ENCODE data around the gene PIWIL4. TPM values are rescaled to one million over a fixed set of nuclear protein-coding genes. Genes with fewer than 3 reads are reported as not detected.

The PIWIL4 gene
- total and polyA plus RNA-seq, 2 of the 8 experiments (the other 6 are each of a cell fraction or from before 2014, with no cell fraction given), result 0.51 to 0.52 TPM

GRCh38 chr11:94545264-94546161 lies 21.7 kb upstream of the PIWIL4 start:
- Histone ChIP-seq H3K79me2 (ENCODE audit: control insufficient read depth in 1 of 2, insufficient read depth in 2 of 2, low read length in 2 of 2) (no peaks in the 10 kb centered on the region), H4K8ac (ENCODE audit: extremely low read depth, insufficient read depth, low read length) (peak overlapping the region; percentile 78), H2BK5ac (ENCODE audit: low read depth, low read length) (no peak overlapping the region), H3K23me2 (ENCODE audit: low read depth, low read length) (peaks cover 18% of the 10 kb centered on the region), H4K20me1 (replicated peaks in 1 of 2; ENCODE audit: control insufficient read depth in 1 of 2, insufficient read depth in 2 of 2, low read length in 2 of 2) (peaks cover 0 to 3% of the 10 kb centered on the region in 2 experiments), H2BK120ac (replicated peaks; ENCODE audit: low read depth, low read length) (no peak overlapping the region), H3K4me2 (ENCODE audit: insufficient read depth in 1 of 2, low read depth in 2 of 2, low read length in 2 of 2) (peak overlapping the region; percentile 68 to 87), H3K27me3 (replicated peaks in 1 of 4; ENCODE audit: control insufficient read depth in 3 of 4, extremely low read depth in 1 of 4, insufficient read depth in 3 of 4, low read length in 3 of 4) (peaks cover 6 to 20% (median 18%) of the 10 kb centered on the region in 4 experiments), H2AK5ac (ENCODE audit: low read depth, low read length) (no peak overlapping the region), H3K4me1 (replicated peaks in 1 of 4; ENCODE audit: control insufficient read depth in 3 of 4, insufficient read depth in 4 of 4, low read length in 3 of 4) (peaks cover 5 to 9% (median 8%) of the 10 kb centered on the region in 4 experiments; a peak in 6 of 7 replicates), H2BK20ac (ENCODE audit: low read length) (no peak overlapping the region), H2BK12ac (ENCODE audit: low read depth, low read length) (peak overlapping the region; percentile 30; the same call in 1 of the 2 replicates), H3K14ac (ENCODE audit: insufficient read length) (no peak overlapping the region), H3K27ac (ENCODE audit: low read depth, low read length) (no peak overlapping the region), H3K79me1 (ENCODE audit: low read depth, low read length) (0 out of 2 replicates have a peak, but pooled peaks cover 2% of the 10 kb centered on the region), H3K9ac (replicated peaks in 1 of 4; ENCODE audit: extremely low read depth in 1 of 4, low read depth in 3 of 4, low read length in 3 of 4) (peak overlapping the region in 2 of 4 experiments; percentile 6 to 9; a peak in 2 of 7 replicates), H3K56ac (replicated peaks; ENCODE audit: insufficient read length, low read depth, low read length) (no peak overlapping the region), H3K4ac (replicated peaks; ENCODE audit: insufficient read length, low read depth, low read length) (no peak overlapping the region), H4K5ac (ENCODE audit: insufficient read length, low read depth, low read length) (no peak overlapping the region), H2BK15ac (ENCODE audit: low read length) (no peak overlapping the region; the same call in 1 of the 2 replicates), H3K4me3 (ENCODE audit: extremely low read depth in 1 of 4, insufficient read depth in 2 of 4, low read depth in 3 of 4, low read length in 4 of 4) (peak overlapping the region; percentile 50 to 75 (median 57)), H3K9me3 (ENCODE audit: insufficient read depth in 2 of 2, low read depth in 1 of 2, low read length in 1 of 2) (no peaks in the 10 kb centered on the region), H3K23ac (ENCODE audit: insufficient read length) (no peak overlapping the region), H3K36me3 (ENCODE audit: control insufficient read depth in 2 of 4, insufficient read depth in 4 of 4, low read length in 3 of 4) (no peaks in the 10 kb centered on the region), H3K18ac (ENCODE audit: extremely low read depth, low read length) (peak overlapping the region; percentile 49; the same call in 1 of the 2 replicates), H2AFZ (ENCODE audit: low read length) (no peak overlapping the region; the same call in 1 of the 2 replicates), H4K91ac (replicated peaks; ENCODE audit: insufficient read length, low read length) (no peak overlapping the region)
- 40% methylated on average over 54 of the region's 54 CpGs; no CpG with 5 or more reads in 1 of the 2 experiments for WGBS, 2 experiments (ENCODE audit: extremely low coverage in 1 of 2, insufficient coverage in 1 of 2, insufficient read length in 1 of 2, insufficient replicate concordance in 2 of 2, low coverage in 1 of 2, low lambda C conversion rate in 2 of 2, missing lambda C conversion rate in 1 of 2)
- ChIA-PET CTCF (ENCODE audit: partially characterized antibody) (interaction anchor here (0.9 to 1.5 kb wide), 3 partner anchors 9 to 57 kb away, joined by 4 to 6 read pairs (median 5); no protein-coding TSS in a partner anchor), POLR2A (ENCODE audit: partially characterized antibody) (interaction anchor here (0.9 kb wide), 1 partner anchor 522 kb away, joined by 3 read pairs; no protein-coding TSS in a partner anchor)
- DNase-seq (ENCODE audit: low read depth in 1 of 2, low spot score in 2 of 2) (peak in 1 of 2 experiments; percentile 64), FAIRE-seq (no peak)
- TF ChIP-seq RFX5 (IDR thresholded peaks at IDR 0.05; ENCODE audit: borderline replicate concordance, low read depth, low read length), result no peak
- no peak for TF ChIP-seq NANOG (IDR thresholded peaks at IDR 0.05; ENCODE audit: insufficient read depth, low read depth, low read length, poor library complexity, severe bottlenecking)
- no peak for TF ChIP-seq GTF2F1 (IDR thresholded peaks at IDR 0.05; ENCODE audit: borderline replicate concordance, low read depth, low read length)
- no peak for TF ChIP-seq JUND (IDR thresholded peaks at IDR 0.05; ENCODE audit: low read length)
- TF ChIP-seq ASH2L (IDR thresholded peaks at IDR 0.05; ENCODE audit: low read length), result no peak
- TF ChIP-seq EZH2 (IDR thresholded peaks at IDR 0.05; ENCODE audit: low read depth, low read length, severe bottlenecking), result peak; percentile 71
- no peak for TF ChIP-seq CBX5 (IDR thresholded peaks at IDR 0.05; ENCODE audit: low read depth, low read length)
- peak; percentile 5 for TF ChIP-seq KDM4A (IDR thresholded peaks at IDR 0.05; ENCODE audit: low read depth, low read length, severe bottlenecking)
- no peak for TF ChIP-seq POLR2A (IDR thresholded peaks at IDR 0.05; ENCODE audit: control extremely low read depth in 1 of 2, low read depth in 2 of 2, low read length in 2 of 2)
- TF ChIP-seq HDAC6 (IDR thresholded peaks at IDR 0.05; ENCODE audit: low read depth, low read length), result no peak
- no peak for TF ChIP-seq SP1 (IDR thresholded peaks at IDR 0.05; ENCODE audit: low read depth, low read length)
